ENCODE measurements around the gene CEP126.

CEP126 gene, protein sequence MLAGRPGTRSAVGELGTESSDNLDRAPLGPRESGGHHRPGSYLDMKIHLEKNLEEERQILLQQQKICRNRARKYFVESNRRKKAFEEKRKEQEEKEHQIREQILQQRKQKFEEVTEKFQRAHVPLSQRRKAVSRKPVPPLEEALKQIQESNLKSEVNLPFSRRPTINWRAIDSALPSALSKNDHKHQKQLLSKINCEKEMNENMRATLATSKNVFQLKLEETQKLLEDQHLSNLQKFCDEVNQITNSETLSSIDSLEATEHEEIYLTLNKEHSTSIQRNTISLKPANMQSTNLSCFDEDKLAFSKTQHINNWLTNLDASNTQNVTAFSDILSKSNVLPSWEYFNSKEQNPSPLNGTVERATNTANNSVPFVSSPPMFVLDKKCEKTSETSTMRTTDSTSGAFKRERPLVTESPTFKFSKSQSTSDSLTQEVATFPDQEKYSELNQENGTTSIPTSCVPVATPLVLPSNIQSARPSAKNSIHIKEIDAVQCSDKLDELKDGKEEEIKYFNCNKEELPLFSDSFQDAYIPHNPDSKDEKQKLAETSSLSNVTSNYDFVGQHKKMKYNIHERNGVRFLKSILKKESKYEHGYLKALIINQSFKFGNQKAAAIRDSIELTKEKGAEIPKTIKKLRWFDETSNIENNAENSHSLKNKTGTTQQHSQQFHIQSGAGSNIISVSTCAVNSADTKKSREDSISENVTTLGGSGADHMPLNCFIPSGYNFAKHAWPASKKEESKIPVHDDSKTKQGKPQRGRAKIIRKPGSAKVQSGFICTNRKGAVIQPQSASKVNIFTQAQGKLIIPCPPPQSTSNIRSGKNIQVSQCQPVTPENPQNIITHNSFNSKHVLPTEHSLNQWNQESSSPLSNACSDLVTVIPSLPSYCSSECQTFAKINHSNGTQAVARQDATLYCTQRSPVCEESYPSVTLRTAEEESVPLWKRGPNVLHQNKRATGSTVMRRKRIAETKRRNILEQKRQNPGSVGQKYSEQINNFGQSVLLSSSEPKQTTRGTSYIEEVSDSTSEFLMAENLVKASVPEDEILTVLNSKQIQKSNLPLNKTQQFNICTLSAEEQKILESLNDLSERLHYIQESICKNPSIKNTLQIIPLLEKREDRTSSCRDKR

DNA sequence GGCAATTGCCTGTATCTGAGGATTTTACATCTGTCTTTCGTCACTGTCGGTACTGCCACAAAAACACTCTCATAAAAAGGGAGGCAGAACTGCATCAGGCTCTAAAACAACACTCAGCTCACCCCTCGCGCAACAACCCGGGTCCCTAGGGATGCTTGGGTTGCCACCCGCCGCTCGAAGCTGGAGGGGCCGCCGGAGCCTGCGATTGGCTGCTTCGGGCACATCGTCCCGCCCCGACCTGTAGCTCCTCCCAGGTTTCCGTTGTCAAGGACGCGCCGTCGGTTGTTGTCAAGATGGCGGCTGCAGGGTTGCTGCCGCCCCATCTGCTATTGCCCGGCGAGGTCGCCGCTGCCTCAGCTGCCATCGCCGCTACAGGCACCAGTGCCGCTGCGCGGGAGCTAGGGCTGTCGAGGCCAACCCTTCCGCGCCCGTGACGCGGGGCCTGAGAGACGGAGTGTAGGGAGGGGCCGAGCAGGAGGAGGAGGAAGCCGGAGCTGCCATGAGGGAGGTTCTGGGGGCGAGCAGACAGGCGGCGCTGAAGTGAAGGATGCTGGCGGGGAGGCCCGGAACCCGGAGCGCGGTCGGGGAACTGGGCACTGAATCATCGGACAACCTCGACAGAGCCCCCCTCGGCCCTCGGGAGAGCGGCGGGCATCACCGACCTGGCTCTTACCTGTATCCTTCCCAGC, at the start of gene CEP126:
Gene CEP126 (plus strand): TSS at position 273 of the 689 bp plus-strand sequence. CDS start 275 bp downstream, at position 548.
- peak; percentile 90 for DNase-seq
- in situ Hi-C loops (cut with HindIII; ENCODE audit: low pct_ligation_motif_present, low pct_unique_long_range_greater_than_20kb, low sequenced_read_pairs) = no loop called here

DNA sequence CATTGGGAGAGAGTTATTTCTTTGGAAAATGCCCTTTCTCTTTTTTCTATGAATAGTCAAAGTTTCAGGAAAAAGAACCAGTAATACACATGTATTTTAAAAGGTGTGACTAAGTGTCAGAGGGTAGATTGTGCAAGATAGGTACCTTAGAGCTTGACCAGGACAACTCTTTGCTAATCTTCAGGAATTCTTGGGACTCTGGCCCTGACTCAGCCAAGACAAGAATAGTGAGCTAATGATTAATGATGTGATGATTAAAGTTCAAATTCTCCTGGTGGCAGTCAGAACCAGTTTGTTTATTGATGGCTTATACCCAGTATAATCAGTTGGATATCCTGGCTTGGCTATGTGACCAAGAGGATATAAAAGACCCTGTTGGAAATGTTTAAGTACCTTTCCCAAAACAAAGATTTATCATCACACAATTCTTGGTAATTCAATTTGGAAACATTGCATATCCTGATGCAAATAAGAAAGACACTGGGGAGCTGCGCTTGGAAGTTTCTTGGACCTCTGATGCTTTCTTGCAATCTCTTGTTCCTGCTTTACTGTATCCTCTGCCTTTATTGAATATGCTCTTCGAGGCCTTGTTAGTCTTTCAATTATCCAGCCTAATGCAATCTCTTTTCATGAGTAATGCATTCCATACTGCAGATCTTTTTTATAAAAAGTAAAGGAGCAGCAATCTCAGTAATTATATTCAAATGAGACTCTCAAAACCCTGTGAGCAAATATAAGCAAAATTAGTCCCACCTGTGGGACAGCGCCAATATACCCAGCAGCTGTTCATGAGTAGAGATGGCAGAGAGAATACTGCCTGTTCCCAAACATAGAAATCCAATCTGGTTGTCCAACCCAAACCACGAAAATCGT, 48.0 kb upstream of the CEP126 start:
- in situ Hi-C loops (cut with HindIII; ENCODE audit: low pct_ligation_motif_present, low pct_unique_long_range_greater_than_20kb, low sequenced_read_pairs) = no loop called here
- peak; percentile 79 for DNase-seq

DNA sequence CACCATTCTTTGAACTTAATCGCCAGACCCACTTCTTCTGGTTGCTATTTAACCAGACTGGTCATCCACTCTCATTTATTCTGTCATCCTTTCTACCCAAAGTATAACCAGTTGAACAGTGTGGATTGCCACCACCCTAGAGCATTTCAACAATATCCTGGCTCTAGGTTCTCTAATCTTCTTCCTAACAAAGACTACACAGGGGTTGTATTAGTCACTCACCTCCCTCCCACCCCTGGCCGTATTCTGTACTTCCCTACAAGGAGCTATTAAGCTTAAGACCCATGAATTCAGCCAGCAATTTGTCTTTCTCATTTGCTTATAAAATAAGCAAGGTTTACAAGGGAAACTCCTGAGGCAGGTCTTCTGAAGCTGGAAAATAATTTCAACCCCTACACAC, 46.9 kb upstream of the CEP126 start:
- in situ Hi-C loops (cut with HindIII; ENCODE audit: low pct_ligation_motif_present, low pct_unique_long_range_greater_than_20kb, low sequenced_read_pairs) = no loop called here
- no peak for DNase-seq

DNA sequence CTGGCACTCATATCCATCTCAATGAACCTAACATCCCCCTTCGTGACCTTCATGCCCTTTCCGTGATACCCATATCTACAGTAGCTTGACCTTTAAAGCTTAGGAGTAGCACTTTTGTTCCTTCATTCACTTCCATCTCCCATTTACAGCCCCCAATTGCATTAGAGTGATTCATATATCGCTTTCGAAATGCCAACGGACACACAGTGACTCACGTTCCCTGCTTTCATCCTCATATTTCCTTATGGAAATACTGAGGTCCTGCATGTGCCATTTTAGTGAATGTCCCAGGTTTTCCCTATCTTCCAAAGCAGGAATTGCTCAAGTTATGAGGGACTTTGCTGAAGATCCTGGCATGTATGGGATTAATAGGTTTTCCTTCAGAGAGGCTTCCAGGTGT, 44.3 kb upstream of the CEP126 start:
- in situ Hi-C loops (cut with HindIII; ENCODE audit: low pct_ligation_motif_present, low pct_unique_long_range_greater_than_20kb, low sequenced_read_pairs) = no loop called here

DNA sequence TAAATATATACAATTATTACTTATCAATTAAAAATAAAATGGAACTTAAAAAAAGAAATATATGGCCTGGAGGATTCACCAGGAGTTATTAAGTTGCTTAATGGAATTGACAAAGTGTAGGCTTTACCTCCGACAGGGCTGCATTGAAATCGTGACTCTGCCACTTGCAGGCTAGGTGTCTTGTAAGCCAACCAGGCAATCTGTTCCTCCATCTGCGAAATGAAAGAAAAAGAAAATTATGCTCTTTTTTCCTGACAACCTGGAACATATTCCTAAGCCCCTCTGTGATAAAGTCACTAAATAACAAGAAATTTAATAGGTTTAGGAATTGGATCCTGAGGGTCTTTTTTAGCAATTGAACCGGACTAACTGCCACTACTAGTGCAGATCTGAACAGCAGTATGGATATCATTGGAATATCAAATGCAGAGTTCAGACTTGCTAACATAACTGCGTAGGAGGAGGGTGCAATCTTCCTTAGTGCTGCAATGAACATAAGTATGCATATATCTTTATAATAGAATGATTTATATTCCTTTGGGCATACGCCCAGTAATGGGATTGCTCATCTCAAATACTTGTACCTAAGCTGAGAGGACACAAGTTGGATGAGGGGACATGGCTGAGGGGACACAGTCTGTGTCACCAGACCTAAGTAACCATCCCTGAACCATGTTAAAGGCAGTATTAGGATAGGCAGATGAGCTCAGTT, 42.5 kb upstream of the CEP126 start:
- in situ Hi-C loops (cut with HindIII; ENCODE audit: low pct_ligation_motif_present, low pct_unique_long_range_greater_than_20kb, low sequenced_read_pairs) = no loop called here

More for the DNA sequence above, 44.3 kb upstream of the CEP126 start:
- DNase-seq = no peak

DNA sequence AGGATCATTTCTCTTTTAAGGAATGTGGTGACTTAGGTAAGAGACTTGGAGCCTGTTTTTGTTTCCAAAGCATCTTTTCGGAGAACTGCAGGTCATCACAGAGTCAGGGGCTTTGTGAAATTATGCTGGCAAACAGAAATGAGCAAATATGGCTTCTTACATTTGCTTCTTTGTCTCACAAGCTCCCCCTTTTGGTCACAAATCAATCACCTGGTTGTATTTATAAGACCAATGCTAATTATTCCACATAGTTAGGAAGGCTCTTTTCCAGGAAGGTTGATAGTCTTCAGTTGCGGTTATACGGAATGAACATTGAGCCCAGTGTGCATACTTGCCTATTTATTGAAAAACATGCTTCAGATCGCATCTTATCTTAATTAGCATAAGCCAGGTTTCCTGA, 34.6 kb upstream of the CEP126 start:
- in situ Hi-C loops (cut with HindIII; ENCODE audit: low pct_ligation_motif_present, low pct_unique_long_range_greater_than_20kb, low sequenced_read_pairs) = no loop called here
- peak; percentile 68 for DNase-seq

More for the DNA sequence above, 42.5 kb upstream of the CEP126 start:
- no peak for DNase-seq

DNA sequence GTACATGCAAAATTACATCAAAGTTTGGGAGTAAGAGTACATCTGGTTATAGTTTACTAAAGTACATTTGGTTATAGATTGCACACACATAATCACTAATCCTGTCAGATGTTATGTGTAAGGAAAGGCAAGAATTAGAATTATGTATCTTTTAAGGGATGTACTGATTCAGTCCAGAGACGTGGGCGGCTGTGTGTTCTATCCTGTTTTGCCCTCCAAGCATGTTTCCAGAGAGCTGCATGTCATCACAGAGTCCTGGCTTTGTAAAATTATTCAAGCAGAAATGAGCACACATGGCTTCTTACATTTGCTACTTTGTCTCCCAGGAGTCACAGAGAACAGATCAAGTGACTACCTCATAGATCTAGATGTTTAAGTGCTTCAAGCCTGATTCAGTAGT, 33.2 kb upstream of the CEP126 start:
- DNase-seq = no peak
- in situ Hi-C loops (cut with HindIII; ENCODE audit: low pct_ligation_motif_present, low pct_unique_long_range_greater_than_20kb, low sequenced_read_pairs) = no loop called here

DNA sequence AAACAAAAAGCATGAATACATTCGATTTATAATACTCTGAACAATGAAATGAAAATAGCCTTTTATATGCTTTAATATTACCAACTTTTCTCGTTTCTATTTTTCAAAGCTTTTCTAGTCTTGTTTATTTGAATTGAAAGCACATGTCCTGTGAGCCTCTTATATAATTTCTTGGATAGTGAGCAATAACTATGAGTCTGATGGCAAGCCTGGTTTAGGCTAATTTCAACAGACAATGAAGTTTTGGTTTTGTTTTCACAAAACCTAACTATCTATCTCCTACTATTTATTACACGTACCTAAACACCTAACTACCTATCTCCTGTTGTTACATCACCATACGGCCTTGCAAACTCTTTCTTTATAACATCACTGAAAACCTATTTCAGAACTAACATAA, 29.2 kb upstream of the CEP126 start:
- no peak for DNase-seq
- in situ Hi-C loops (cut with HindIII; ENCODE audit: low pct_ligation_motif_present, low pct_unique_long_range_greater_than_20kb, low sequenced_read_pairs) = no loop called here

DNA sequence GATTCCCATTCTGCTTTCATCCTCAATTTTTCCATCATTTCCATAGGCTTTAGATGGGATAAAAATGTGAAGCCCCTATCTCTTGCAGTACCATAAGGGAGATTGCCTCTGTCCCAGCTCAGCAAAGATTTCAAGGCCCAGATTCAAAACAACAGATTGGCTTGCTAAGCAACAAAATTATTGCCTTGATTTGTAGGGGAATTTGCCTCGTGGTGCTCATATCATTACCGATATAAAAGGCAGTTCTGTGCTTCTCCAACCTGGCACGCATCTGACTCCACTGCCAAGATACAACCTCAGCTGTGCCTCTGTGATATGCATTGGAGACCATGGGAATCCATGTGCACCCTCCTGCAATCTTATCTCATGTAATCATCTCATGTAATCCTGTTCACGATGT, 25.0 kb upstream of the CEP126 start:
- in situ Hi-C loops (cut with HindIII; ENCODE audit: low pct_ligation_motif_present, low pct_unique_long_range_greater_than_20kb, low sequenced_read_pairs) = no loop called here
- DNase-seq = no peak

DNA sequence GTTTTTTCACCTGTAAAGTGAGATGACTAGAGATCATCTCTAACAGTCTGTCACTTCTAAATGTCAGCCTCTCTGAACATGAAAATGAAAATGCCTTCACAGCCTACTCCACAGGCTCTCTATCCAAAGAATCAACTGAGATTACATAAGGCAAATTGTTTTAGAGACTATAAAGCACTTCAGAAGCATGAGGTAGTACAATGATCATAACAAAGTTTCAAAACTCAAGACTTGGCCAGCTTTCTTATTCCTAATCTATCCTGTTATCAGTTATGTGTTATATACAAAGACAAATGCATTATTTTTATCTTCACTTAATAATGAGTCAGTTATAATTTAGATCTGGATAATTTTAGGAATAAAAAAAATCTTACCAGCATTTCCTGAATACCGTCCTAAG, 20.3 kb upstream of the CEP126 start:
- in situ Hi-C loops (cut with HindIII; ENCODE audit: low pct_ligation_motif_present, low pct_unique_long_range_greater_than_20kb, low sequenced_read_pairs) = no loop called here
- DNase-seq = no peak

DNA sequence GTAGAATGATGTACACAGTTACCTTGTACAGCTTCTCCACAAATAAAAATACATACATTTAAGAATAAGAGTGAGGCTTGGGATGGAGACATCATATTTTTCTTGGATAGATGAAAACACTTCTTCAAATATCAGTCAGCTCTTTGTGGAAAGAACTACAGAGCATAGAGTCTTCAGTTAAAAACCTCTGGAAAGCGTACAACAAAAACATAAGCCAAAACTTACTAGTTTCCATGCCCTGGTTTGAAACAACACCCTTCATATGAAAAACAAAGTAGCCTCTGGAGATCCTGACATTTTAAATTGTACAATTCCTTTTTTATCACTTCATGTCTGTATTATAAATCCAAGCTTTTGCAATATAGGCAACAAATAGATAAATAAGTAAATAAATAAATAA, 7.0 kb upstream of the CEP126 start:
- no peak for DNase-seq
- in situ Hi-C loops (cut with HindIII; ENCODE audit: low pct_ligation_motif_present, low pct_unique_long_range_greater_than_20kb, low sequenced_read_pairs) = no loop called here

DNA sequence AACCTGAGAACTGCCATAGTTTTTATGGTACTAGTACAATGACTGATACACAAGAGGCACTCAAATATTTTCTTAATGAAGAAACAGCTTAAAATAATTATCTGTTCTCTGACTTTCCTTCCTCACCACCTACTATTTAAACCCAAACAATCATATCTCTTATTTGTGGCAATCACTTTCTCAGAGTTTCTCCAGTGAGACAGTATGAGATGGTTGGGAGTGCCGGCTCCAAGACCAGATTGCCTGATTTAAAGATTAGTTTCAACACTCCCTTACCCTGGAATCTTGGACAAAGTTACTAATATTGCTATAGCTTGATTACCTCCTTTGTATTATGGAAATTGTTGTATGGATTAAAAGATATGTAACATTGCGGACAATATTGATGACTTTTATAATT, 5.7 kb upstream of the CEP126 start:
- in situ Hi-C loops (cut with HindIII; ENCODE audit: low pct_ligation_motif_present, low pct_unique_long_range_greater_than_20kb, low sequenced_read_pairs) = no loop called here
- DNase-seq = no peak

DNA sequence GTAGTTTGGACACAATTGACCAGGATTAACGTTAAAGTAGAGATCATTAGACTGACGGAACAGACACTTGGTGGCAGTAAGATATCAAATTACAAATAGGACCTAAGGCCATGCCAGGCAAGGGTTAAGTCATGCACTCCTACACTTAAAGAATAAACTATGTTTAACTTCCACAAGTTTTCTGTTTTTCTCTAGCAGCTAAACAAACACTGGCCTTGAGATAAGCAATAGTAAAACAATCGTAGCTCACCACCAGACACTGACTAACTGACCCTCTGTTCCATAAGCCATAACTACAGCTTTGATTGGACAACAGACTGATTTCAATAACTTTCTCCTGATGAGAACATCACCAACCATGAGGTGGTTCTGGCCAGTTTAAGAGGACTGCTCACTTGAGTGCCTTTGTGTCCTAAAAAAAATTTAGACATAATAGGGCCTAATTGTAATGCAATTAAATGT, 2.0 kb upstream of the CEP126 start:
- no peak for DNase-seq
- in situ Hi-C loops (cut with HindIII; ENCODE audit: low pct_ligation_motif_present, low pct_unique_long_range_greater_than_20kb, low sequenced_read_pairs) = no loop called here

DNA sequence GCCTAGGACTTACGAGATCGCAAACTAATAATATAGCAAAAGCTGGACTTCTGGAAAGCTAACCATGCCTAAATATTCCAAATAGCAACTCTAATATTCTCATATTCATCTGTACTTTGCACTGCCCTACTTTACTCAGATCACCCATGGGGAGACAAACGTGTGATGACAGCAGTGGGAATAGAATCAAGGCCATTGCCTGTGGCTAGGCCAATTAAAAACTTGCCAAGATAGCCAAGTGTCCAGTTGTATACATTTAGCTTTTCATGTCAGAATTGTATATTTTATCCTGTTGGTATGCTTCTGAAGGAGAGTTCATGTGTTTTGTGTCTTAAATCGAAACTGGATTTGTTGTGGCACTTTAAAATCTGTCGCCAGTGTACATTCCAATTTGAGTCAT, 1.2 kb upstream of the CEP126 start:
- in situ Hi-C loops (cut with HindIII; ENCODE audit: low pct_ligation_motif_present, low pct_unique_long_range_greater_than_20kb, low sequenced_read_pairs) = no loop called here
- DNase-seq = no peak

DNA sequence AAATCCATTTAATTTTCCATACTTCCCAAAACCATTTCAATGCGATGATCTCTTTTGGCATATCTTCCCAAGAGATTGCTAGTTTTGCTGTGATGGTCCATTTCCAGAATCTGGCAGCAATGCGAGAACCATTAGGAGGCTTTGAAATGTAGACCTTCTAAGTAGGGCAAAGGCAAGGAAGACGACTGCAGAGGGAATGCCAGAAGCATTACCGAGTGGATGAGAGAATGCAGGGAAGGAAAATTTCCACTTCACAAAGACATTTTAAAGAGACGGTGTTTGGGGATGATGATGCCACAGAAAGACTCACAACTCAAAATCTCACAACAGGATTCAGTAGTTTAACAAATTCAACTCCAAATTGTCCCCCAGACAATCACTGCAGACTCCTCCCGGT, 471 bp upstream of the CEP126 start:
- in situ Hi-C loops (cut with HindIII; ENCODE audit: low pct_ligation_motif_present, low pct_unique_long_range_greater_than_20kb, low sequenced_read_pairs) = no loop called here
- DNase-seq = peak; percentile 12

DNA sequence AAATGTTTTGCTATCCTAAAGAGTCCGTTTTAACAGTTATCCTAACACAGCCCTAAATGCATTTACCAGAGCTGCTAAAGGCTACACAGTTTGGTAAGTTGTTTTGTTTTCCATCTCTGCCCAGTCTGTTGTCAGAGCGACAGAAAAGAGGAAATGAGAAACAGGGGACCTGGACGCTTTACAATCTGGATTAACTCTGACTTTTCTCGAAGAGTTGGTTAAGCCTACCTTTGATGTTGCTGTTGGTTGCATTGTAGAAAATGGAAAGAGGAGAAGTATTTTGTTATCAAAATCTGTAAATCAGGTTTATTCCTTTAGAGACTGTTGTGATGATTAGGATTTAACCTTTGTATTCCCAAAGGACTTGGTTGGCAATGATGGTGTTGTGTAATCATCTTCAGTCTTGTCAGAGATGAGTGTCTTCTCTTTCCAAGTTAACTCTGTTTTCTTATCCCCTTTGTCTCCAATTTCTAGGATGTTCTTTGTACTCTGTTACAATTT, 1.0 kb downstream of the CEP126 start:
- in situ Hi-C loops (cut with HindIII; ENCODE audit: low pct_ligation_motif_present, low pct_unique_long_range_greater_than_20kb, low sequenced_read_pairs) = no loop called here
- DNase-seq = peak; percentile 47

DNA sequence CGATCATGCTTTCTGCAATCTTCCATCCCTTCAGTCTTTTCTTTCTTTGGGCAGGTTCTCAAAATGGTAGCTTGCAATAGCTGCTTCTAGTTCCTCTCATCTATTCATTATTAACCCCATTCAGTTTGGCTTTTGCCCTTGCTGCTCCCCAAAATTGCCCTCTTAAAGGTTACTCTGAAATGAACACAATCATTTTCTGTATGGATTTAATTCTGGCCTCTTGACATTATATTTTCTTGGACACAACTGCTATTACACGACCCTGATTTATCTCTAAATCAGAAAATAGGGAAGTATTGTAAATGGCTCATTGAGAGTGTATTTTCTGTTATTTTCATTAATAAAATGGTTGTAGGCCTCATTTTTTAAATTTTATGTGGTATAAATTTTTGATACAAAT, 1.6 kb downstream of the CEP126 start, which contains the start of gene ANGPTL5:
Gene ANGPTL5 (minus strand): TSS at position 101 of the 400 bp plus-strand sequence. CDS start 8,613 bp downstream, outside the sequence.
- in situ Hi-C loops (cut with HindIII; ENCODE audit: low pct_ligation_motif_present, low pct_unique_long_range_greater_than_20kb, low sequenced_read_pairs) = no loop called here
- no peak for DNase-seq
